Stimulated activated CD8-positive, alpha-beta memory T cell treated with anti-CD3 and anti-CD28 coated beads, Interleukin-4, amount 100 ng/mL, for 24 hours (primary cell): ENCODE results near the gene RUNX1.
"Not testable (repeated sequence)": the region's sequence is repeated elsewhere in the genome, so short reads cannot be mapped to it uniquely, and the experiment has no call there.

Experiments
- DNase-seq: peaks from one replicate; pipeline ENCODE4 v3.0.0-alpha.2; 2020; ENCODE audit warnings: low read depth

RUNX1 gene

DNA sequence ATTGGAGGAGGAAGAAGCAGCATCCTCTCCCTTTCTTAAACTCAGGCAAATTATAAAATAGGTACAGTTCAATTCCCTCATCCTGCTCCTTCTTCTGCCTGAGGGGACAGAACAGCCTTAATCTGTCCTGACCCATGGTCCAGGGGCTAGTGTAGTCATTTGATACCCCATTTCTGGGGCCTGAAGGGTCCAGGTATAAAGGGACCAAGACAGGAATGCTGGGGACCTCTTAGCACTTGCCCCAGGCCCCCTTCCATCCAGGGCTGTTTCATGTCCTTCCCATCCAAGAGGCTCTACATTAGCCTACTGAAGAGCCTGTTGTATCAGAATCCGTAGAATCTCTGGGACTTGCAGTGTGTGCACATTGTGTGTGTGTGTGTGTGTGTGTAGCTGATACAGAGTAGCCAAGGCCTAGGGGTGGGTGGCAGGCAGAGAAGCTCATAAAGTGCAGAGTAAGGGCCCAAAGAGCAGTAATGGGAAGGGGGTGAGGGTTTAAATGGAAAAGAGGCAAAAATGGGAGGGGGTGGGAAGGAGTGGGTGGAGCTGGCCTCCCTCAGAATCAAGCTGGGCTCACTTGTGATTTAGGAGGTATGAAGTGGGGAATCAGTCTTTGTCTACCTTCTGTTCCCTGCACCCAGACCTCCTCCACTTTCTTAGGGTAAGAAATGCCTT, 32.4 kb downstream of the RUNX1 start:
- no peak for DNase-seq

DNA sequence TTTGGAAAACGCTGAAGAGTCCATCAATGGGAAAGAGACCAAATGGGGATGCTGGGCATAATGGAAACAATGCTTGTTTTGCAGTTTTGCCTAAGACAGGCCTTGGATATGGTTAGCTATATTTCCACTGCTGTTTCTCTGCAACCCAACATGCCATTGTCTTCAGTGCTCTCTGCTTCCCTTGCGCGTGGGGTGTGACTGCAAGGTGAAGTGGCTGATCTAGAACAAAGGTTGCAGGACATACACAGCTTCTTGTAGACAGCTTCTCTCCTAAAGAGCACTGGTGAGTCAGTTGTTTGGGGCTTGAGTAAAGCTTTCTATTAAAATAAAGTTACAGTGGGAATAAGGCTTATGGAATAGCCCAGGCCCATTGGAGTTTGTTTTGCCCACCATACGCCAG, 33.0 kb downstream of the RUNX1 start:
- DNase-seq: no peak

DNA sequence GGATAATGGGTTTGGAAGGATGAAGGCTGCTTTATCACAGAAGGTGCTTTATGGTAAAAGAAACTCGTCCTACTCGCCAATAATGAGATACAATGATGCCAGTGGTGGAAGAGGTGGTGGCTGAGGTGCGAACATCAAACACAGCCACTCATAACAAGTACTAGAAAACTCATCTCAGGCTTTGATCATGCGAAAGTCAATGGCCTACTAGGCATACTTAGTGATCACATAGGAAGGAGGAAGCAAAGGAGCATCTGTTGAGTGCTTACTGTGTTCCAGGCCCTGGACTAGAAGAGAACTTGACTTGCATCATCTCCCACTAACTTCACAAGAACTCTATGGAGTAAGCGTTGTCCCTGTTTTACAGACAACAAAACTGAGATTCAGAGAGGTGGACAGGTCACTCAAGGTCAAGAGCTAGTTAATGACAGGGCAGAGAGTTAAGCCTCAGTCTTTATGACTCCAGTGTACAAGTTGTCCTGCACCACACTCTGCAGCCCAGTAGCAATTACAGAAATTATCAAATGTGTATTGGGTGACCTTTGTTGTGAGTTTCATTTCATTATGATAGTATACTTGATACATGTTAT, 33.6 kb downstream of the RUNX1 start:
- no peak for DNase-seq

DNA sequence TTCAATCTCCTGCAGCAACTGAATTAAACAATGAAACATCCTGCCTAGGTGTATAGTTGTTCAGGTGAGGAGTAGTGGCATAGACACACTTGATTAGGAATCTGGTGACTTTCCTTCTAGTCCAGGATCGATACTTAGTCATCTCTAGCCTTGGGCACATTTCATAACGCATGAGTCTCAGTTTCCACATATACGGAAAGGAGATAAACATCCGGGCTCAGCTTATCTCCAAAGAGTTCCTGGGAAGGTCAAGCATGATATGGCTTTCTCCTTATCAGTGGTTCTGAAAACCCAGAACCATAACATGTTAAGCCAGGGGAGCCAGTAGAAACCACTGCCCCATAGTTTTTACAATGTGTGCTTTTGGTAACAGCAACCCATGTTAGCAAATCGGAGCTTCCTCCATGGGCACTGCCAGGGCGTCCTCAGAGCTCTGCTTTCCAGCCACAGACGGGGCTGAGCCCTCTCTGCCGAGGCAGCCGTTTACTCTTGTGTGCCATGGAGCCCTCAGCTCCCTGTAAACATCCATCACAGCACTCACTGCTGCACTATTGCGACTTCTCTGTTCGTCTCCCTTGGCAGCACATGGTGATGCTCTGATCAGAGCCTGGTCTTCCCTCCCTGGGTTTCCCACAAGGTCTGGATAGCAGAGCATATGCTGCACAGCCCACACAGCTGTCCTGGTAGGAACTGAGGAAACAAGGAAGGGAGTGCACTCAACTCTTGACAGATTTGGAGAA, 34.6 kb downstream of the RUNX1 start:
- no peak for DNase-seq

DNA sequence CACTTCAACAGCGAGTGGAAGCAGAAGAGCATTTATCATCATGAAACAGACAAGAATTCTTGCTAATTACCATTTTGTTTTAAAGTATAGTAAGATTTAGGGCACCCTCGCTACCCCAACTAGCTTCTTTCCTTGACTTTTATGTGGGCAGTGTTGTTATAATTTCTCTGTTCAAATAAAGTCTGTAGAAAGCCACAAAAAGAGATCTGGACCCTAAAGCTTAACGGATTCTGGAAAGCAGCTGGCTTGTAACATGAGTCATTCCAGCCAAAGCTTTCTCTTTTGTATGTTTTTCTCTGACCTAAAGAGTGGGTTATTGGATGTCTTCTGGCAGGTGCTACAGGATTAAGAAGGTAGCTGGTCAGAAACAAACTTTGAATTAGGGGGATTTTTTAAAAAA, 37.4 kb downstream of the RUNX1 start:
- DNase-seq: no peak

DNA sequence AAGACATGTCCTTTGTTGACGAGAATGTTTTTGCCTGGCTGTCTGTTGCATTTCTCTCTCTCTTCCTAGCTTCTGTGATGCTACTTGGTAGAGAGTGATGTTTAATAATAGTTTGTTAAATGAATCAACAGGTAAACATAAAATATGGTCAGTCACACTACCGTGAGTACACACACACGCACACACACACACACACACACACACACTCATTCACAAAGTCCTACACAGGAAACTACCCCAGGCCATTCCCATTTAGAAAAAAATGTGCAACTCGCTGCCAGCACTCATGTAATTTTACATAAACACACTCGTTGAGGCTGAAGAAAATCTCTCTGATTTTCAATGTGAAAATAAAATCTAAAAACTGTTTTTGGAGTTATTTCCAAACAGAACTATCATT, 38.7 kb downstream of the RUNX1 start:
- no peak for DNase-seq

DNA sequence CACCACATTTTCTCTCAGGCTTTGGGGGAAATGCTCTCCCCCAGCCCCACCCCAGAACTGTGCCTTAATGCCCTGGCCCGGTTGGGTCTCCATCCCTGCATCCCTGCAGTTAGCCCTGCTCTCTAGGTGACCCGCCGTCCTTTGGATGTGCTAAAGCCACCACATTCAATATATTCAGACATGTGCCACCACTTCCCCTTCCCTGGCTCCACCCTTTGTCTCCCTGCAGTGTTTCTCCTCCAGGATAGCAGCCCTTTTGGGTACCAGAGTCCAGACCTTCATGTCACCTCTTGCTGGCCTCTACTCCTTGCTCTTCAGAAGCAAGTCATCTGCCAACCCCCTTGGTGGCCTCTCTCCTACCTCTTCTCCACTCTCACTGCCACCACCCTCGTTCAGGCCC, 41.8 kb downstream of the RUNX1 start:
- no peak for DNase-seq

DNA sequence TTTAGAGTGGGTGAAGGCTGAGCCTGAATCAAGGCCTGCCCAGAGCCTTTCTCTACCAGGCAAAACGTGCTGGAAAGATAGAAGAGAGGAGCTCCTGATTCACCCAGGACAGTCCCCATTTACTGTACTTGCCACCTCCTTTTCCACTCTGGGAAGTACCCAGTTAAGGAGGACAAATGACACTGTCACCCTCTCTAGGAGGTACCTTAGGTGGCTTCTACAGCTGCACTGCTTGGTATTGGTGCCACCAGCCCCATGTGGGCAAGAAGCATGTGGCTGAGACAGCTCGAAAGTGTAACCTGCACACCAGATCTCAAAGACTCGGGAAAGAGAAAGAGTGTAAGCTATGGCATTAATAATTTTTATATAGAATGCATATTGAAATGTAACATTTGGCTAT, 42.3 kb downstream of the RUNX1 start:
- no peak for DNase-seq

DNA sequence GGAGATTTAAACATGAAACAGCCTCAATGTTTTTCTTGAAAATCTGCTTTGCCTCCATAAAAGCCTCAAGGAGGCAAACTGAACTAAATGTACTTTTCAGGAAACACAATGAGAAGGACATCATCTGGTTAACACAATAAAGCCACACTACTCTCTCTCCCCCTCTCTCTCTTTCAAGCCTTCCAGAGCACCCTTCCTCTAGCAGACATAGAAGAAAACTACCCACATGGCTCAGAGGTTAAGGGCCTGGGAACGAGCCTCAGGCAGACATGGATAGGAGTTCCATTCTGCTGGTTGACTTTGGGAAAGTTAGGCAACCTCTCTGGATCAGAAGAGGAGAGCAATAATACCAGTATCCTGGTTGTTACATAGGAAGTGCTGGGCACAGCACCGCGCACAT, 42.9 kb downstream of the RUNX1 start:
- DNase-seq: no peak

DNA sequence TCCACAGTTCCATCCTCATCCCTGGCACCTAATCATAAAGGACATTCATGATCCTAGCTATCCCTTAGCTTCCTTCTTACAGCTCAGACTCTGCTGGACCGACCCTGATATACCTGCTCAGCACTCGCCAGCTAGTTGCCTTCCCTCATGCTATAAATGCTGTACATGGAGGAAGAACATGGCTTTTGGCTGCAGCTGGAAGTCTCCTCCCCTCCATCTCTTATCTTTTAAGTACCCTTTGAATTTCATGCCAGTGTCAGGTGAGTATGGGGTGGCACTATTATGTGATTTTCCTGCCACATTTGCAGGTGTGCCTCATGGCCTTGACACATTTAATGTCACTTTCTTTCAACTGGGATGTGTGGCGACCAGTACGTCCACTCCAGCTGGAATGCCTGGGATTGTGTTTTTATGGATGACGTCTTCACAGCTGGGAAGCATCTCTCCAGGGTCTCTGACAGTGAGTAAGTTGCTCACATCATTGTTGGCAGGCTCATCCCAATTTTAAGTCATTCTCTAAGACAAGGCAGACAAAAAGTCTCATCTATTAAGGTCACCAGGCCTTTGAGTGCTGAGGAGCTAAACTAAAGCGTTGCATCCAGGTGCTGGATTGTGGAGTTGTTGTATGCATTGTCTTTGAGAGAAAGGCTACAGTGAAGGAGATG, 43.4 kb downstream of the RUNX1 start:
- no peak for DNase-seq

DNA sequence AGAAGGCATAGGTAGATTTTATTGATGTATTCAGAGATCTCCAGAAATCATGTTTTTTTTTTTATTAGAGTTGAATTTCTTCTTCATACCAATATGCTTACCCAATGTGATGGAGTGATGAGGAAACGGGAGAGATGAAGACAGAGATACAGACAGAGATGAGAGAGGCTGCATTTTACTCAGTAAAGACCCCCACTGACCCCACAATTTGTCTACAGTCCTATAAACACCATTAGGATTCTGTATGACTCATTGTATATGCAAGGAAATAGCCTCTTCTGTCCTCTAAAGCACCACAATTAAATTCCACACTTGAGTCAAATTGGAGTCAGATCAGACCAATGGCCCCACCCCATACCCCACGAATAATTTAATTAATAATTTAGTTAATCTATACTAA, 44.0 kb downstream of the RUNX1 start:
- DNase-seq: no peak

DNA sequence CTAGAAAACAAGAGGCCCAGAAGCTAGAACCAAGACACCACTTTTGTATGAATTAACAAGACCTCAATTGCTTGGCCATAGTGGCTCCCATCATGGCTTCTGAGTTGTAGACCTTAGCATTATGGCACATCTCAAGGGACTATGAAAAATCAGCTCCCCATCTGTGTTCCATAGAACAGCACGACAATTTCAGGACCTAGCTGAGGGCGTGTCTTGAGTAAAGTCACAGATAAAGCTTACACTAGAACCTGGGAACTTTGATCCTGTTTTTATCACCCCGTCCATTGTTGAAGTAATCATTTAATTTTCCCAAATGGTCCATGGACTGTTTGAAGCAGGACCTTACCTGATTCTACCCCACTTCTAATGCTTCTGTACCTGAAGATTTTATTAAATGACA, 44.8 kb downstream of the RUNX1 start:
- no peak for DNase-seq

DNA sequence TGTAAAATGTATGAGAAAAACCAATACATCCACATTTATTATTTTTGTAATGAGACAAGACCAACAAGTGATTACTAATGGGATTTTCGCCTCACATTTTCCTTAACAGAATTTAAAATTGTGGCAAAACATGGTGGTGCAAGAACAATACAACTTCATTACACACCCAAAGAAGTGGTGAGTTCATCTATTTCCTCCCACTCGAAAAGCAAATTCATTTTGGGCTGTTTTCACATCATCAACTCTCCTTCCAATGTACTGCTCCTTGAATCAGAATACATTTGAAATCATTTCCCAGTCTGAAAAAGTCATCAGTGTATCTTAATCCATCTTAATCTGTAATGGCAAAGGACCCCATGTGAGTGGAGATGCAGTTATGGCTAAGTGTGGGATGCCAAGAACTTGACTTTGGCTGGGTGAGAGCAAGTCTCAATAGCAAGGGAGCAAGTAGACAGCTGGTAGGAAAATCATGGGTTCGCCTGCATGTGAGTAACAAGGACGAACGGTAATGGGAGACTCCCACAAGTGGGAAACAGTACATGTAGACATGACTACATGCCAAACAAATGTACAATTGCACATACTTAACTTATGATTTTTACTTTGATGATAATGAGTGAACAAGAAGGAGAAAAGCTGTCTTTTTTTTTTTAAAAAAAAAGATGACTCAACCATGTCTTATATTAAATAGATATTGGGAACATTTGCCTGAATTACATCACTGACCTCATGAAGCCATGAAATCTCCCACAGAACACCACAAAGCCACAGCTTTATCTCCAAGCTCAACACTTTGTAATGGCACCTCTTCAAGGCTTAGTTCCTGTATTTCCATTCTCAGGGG, 46.0 kb downstream of the RUNX1 start:
- DNase-seq: no peak

DNA sequence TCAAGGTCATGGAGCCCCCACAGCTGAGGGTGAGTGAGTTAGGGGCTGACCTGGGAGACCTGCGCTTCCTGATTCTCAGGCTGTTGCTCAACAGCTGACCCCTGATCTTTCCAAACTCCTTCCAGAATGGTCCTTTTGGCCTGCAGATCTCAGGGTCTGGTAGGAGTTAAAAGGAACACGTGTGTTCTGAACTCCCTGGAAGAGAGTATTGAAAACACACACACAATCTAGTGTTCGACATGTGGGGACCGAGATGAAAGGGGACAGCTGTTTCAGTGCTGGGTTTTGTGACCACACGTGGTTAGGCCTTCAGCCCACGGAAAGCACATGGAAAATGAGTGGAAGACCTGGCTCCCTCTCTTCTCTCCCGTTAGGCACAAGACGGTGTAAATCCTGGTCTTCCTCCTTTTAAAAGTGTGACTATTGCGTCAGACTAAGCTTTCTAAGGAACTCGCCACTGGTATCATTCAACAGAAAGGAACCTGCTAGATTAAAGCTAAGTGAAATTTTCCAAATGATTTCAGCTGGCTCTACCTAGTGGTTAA, 49.6 kb downstream of the RUNX1 start:
- no peak for DNase-seq

DNA sequence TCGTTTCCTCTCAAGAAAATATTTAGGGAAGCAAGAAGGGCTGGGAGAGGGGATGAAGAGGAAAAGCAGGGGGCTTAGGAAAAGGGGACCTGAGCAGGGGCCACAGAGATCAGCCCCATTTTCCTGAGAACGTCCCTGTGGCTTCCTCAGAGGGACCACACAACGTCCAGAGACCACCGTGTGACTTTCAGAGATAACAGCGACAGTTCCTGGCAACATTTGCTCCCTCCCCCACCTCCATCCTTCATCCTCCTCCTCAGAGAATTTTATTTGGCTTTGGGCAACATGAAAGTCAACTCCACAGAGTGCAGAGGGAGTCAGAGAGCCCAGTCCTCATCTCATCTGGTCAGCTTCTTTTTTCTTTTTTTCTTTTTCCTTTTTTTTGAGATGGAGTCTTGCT, 50.9 kb downstream of the RUNX1 start:
- no peak for DNase-seq

DNA sequence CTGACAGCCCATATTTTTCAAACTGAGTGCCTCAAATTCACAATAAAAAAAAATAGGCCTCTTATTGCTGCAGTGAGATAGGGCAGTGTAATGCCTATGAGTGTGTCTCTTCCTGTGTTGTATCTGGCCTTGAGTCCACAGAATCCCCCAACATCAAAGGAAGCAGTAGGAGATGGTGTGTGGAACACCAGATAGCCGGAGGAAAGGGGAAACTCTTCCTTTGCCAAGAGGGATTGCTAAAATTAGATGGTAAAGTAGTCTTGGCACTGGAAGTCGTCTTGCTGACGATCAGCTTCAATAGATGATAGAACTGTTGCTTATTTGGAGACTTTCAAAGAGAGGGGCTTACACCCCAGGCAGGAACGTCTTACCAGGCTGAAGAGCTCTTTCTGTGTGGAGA, 51.8 kb downstream of the RUNX1 start:
- DNase-seq: no peak

DNA sequence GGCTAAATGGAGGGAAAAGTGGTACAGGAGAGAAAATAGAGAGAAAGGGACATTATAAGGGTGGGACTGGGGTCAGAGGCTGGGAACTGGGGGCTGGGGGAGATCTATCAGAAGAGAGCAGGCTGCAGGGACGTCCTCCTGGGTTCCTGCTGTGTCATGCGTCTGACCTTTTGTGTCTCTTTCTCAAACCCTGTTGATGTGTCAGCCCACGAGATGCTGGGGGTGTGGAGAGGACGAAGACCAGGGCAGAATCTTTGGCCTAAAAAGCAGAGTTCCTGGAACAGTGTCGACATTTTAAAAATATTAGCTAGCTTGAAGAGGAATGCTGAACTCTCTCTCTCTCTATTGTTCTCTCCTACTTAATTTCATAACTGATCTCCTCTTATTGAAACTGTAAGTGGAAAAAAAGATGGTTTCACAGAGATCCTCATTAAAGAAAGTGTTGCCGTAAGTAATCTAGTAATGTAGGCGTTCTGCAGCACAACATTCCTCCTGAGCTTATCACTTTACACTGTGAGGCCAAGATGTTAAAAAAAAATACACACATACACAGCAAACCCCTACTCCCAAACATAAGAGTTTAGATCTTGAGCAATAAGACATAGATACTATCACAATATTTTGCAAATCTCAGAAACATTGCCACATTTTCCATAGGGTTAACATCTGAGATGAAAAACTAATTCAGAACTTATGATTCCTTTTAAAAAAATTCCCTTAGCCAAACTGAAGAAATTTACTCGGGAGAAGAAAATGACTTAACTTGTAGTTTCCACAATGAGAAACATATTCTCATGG, 52.6 kb downstream of the RUNX1 start:
- no peak for DNase-seq

DNA sequence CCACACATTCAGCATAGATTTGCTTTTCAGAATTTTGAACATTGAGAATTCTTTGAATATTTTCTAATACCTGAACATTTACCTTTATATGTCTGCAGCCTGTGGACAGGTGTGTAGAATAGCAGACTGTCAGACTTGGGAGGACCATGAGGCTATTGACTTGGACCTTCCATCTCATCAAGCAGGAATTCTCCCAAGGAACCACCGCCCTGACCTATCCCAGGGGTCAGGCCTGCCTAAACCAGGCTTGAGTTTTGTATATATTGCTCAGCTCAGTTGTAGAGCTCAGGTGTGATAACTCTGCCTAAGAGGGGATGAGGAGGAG, 53.2 kb downstream of the RUNX1 start:
- no peak for DNase-seq

DNA sequence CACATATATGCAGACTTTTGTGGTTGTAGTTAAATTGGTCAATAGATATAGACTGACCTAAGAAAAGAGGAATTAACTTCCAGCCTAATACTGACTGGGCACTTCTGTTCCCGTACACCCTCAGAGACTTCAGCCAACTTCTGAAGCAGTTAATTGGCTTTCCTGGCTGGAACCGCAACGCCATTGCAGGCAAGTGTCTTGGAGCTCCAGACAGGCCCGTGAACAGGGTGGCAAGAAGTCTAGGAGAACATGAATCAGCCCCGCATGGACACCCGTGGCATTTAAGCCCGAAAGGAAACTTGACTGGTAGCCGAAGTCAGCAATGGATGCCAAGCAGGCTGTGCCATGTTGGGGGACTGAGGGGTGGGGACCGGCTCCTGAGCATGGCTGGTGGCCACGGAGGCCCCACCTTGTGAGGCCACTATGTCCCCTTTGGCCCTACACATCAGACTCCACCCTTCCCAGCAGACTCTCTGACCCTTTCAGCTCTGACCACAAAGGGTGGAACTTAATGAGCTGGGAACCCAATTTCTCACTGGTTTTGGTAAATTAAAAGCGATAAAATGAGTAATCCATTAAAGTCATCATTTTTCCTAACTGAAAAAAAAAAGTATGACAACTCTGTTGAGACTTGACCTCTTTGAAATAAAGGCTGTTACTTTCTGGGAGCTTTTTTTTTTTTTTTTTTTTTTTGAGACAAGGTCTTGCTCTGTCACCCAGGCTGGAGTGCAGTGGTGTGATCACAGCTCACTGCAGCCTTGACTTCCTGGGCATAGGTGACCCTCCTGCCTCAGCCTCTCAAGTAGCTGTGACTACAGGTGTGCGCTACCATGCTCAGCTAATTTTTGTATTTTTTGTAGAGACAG, 54.1 kb downstream of the RUNX1 start:
- no peak for DNase-seq

DNA sequence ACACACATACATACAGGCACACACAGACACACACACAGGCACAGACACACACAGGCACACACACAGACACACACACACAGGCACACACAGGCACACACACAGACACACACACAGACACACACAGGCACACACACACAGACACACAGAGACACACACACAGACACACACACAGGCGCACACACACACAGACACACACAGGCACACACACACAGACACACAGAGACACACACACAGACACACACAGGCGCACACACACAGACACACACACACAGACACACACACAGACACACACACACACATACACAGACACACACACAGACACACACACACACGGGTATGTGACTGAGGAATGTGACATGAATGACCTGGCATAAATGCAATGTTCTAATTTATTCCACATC, 55.6 kb downstream of the RUNX1 start:
- DNase-seq: not testable (repeated sequence)
